Measurements from ENCODE around the gene PFKL. TPM values are rescaled to one million over a fixed set of nuclear protein-coding genes. Genes with fewer than 3 reads are reported as not detected.

The PFKL gene
- total RNA-seq, 1 experiment from 2014 or later = 78.9 TPM

- no TSS peak for BruUV-seq (replicated peaks)
- Mint-ChIP-seq H3K36me3 (ENCODE audit: insufficient read depth, unreplicated experiment) (no peaks in the 10 kb centered on the region), H3K27ac (ENCODE audit: unreplicated experiment) (no peak overlapping the region), H3K4me3 (ENCODE audit: low read depth, unreplicated experiment) (no peak overlapping the region), H3K27me3 (ENCODE audit: unreplicated experiment) (peaks cover 67% of the 10 kb centered on the region), H3K9me3 (ENCODE audit: low read depth, unreplicated experiment) (no peaks in the 10 kb centered on the region), H3K4me1 (ENCODE audit: low read depth, unreplicated experiment) (no peaks in the 10 kb centered on the region)
- no peak for TF ChIP-seq CTCF (IDR thresholded peaks at IDR 0.05; ENCODE audit: unreplicated experiment)
- CTCF ChIA-PET = no interaction called here
- intact Hi-C loops (cut with micrococcal nuclease; ENCODE audit: unreplicated experiment) = no loop called here
- peak; percentile 21 for DNase-seq
Observed at GRCh38 chr21:44370027-44370735, 70.3 kb downstream of the PFKL start.

- Mint-ChIP-seq H3K9me3 (ENCODE audit: low read depth, unreplicated experiment) (no peaks in the 10 kb centered on the region), H3K27me3 (ENCODE audit: unreplicated experiment) (peaks cover 74% of the 10 kb centered on the region), H3K36me3 (ENCODE audit: insufficient read depth, unreplicated experiment) (peaks cover 4% of the 10 kb centered on the region), H3K27ac (ENCODE audit: unreplicated experiment) (no peak overlapping the region), H3K4me1 (ENCODE audit: low read depth, unreplicated experiment) (no peaks in the 10 kb centered on the region), H3K4me3 (ENCODE audit: low read depth, unreplicated experiment) (peak overlapping the region; percentile 31)
- CTCF ChIA-PET = no interaction called here
- no peak for DNase-seq
- no peak for TF ChIP-seq CTCF (IDR thresholded peaks at IDR 0.05; ENCODE audit: unreplicated experiment)
- intact Hi-C loops (cut with micrococcal nuclease; ENCODE audit: unreplicated experiment) = no loop called here
- BruUV-seq (replicated peaks) = no TSS peak
Observed at GRCh38 chr21:44370786-44371410, 71.0 kb downstream of the PFKL start.

DNA sequence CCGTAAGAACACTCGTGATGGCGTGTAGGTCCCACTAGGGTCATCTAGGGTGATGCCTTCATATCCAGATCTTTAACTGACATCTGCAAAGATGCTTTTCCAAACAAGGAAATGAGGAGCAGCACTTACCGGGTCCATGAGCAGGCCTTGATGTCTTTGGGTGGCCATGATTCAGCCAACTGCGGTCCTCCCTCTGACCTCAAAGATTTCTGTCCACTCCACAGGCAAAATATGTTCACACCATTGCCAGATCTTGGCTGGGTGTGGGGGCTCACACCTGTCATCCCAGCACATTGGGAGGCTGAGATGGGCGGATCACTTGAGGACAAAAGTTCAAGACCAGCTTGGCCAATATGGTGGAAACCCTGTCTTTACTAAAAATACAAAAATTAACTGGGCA, 71.7 kb downstream of the PFKL start:
- intact Hi-C loops (cut with micrococcal nuclease; ENCODE audit: unreplicated experiment) = no loop called here
- Mint-ChIP-seq H3K4me1 (ENCODE audit: low read depth, unreplicated experiment) (no peaks in the 10 kb centered on the region), H3K27ac (ENCODE audit: unreplicated experiment) (no peak overlapping the region), H3K4me3 (ENCODE audit: low read depth, unreplicated experiment) (peak overlapping the region; percentile 31), H3K9me3 (ENCODE audit: low read depth, unreplicated experiment) (no peaks in the 10 kb centered on the region), H3K36me3 (ENCODE audit: insufficient read depth, unreplicated experiment) (peaks cover 4% of the 10 kb centered on the region), H3K27me3 (ENCODE audit: unreplicated experiment) (peaks cover 81% of the 10 kb centered on the region)
- no peak for TF ChIP-seq CTCF (IDR thresholded peaks at IDR 0.05; ENCODE audit: unreplicated experiment)
- CTCF ChIA-PET = no interaction called here
- no TSS peak for BruUV-seq (replicated peaks)
- DNase-seq = no peak

- H3K36me3 Mint-ChIP-seq (ENCODE audit: insufficient read depth, unreplicated experiment) = peaks cover 4% of the 10 kb centered on the region
- CTCF ChIA-PET = no interaction called here
- H3K4me1 Mint-ChIP-seq (ENCODE audit: low read depth, unreplicated experiment) = no peaks in the 10 kb centered on the region
- BruUV-seq (replicated peaks) = no TSS peak
- TF ChIP-seq CTCF (IDR thresholded peaks at IDR 0.05; ENCODE audit: unreplicated experiment) = no peak
- H3K27me3 Mint-ChIP-seq (ENCODE audit: unreplicated experiment) = peaks cover 85% of the 10 kb centered on the region
- H3K4me3 Mint-ChIP-seq (ENCODE audit: low read depth, unreplicated experiment) = no peak overlapping the region
- H3K27ac Mint-ChIP-seq (ENCODE audit: unreplicated experiment) = no peak overlapping the region
- no peaks in the 10 kb centered on the region for H3K9me3 Mint-ChIP-seq (ENCODE audit: low read depth, unreplicated experiment)
- intact Hi-C loops (cut with micrococcal nuclease; ENCODE audit: unreplicated experiment) = no loop called here
- no peak for DNase-seq
Observed at GRCh38 chr21:44372616-44373015, 72.8 kb downstream of the PFKL start.

Data from Calu3 (cell line).